ENCODE measurements around the gene SHTN1.

DNA sequence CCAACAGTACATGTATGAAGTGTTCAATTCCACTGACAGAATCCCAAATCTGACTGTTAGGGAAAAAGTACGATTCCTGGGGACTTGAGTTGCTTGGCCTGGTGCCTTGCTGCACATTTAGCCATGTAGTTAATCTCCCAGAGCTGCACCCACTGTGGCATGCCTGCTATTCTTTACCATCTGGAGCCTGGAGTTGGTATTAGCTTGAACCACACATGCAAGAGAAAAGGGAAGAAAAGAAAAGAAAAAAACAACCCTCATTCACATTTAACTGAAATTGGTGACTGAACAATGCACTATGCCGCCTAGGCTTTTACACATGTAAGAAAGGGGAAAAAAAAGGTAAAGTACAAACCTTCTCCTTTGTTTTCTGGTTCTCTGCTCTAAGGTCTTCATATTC is 26.1 kb downstream of the SHTN1 start:
- TF ChIP-seq, protein P1, sequence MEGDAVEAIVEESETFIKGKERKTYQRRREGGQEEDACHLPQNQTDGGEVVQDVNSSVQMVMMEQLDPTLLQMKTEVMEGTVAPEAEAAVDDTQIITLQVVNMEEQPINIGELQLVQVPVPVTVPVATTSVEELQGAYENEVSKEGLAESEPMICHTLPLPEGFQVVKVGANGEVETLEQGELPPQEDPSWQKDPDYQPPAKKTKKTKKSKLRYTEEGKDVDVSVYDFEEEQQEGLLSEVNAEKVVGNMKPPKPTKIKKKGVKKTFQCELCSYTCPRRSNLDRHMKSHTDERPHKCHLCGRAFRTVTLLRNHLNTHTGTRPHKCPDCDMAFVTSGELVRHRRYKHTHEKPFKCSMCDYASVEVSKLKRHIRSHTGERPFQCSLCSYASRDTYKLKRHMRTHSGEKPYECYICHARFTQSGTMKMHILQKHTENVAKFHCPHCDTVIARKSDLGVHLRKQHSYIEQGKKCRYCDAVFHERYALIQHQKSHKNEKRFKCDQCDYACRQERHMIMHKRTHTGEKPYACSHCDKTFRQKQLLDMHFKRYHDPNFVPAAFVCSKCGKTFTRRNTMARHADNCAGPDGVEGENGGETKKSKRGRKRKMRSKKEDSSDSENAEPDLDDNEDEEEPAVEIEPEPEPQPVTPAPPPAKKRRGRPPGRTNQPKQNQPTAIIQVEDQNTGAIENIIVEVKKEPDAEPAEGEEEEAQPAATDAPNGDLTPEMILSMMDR (conservative IDR thresholded peaks at IDR 0.05; ENCODE audit: low read length) = no peak
- TF ChIP-seq EZH2phosphoT487 (IDR thresholded peaks at IDR 0.05; ENCODE audit: borderline replicate concordance) = no peak
